DOHH2 (cell line): Measurements from ENCODE around the gene AEN.

Experiments used
- CTCF ChIP-seq: fragments of 200-600 bp; sonication (generic); IDR thresholded peaks from one replicate; pipeline ENCODE4 v1.5.1; 2014; ENCODE audit warnings: antibody characterized with exemption, mild to moderate bottlenecking, low read depth, low read length; ENCODE audit not compliant: poor library complexity, severe bottlenecking
- EZH2phosphoT487 ChIP-seq: fragments of 200-600 bp; sonication (generic); IDR thresholded peaks from 2 replicates; pipeline ENCODE4 v1.6.1; 2017; ENCODE audit warnings: borderline replicate concordance, mild to moderate bottlenecking, antibody characterized with exemption, low read length, moderate library complexity, mixed read lengths

- TF ChIP-seq CTCF, result no peak
- TF ChIP-seq EZH2phosphoT487, result no peak
Observed at GRCh38 chr15:88610701-88611231, 10.4 kb upstream of the AEN start.
